HUES48 (cell line): ENCODE data around the gene GTF2F2.

Experiments used
- H3K27ac ChIP-seq: one replicate; pipeline ENCODE4 v1.7.0; 2013; ENCODE audit warnings: low read depth, low read length, inconsistent platforms
- H3K27me3 ChIP-seq: 2 replicates; pipeline ENCODE4 v1.6.1; 2013; ENCODE audit warnings: mild to moderate bottlenecking, low read length; ENCODE audit not compliant: control insufficient read depth, insufficient read depth
- H3K36me3 ChIP-seq: 2 replicates; pipeline ENCODE4 v1.6.1; 2013; ENCODE audit warnings: low read length; ENCODE audit not compliant: control insufficient read depth, insufficient read depth
- H3K4me1 ChIP-seq: 2 replicates; pipeline ENCODE4 v1.6.1; 2013; ENCODE audit warnings: mild to moderate bottlenecking, low read length; ENCODE audit not compliant: control insufficient read depth, insufficient read depth
- H3K4me3 ChIP-seq: 2 replicates; pipeline ENCODE4 v1.5.1; 2013; ENCODE audit warnings: mild to moderate bottlenecking, low read depth, low read length
- H3K9ac ChIP-seq: 2 replicates; pipeline ENCODE4 v1.6.1; 2013; ENCODE audit warnings: mild to moderate bottlenecking, low read depth, low read length, moderate library complexity
- H3K9me3 ChIP-seq: 2 replicates; pipeline ENCODE4 v1.6.1; 2013; ENCODE audit warnings: low read length; ENCODE audit not compliant: control insufficient read depth, insufficient read depth

GTF2F2 gene

DNA sequence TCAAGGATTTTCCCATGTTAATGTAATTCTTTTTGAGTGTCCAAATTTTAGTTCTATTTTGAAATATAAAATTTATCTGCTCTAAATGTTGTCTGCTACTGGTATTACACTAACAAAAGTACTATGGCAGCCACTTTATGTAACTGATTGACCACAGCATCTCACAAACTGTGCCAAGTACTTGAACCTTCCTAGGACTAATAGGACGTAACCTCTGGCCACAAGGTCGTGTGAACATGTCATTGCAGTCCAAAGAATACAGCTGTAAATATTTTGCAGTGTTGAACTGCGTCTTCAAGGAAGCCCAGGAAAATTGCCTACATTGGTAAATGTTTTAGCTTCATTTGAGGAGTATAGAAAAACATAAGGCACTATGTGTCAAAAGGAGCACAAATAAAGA, 78.6 kb downstream of the GTF2F2 start:
- H3K9ac ChIP-seq: no peak overlapping the region
- H3K4me3 ChIP-seq: no peak overlapping the region
- H3K27me3 ChIP-seq: no peaks in the 10 kb centered on the region
- peaks cover 21% of the 10 kb centered on the region for H3K4me1 ChIP-seq
- no peak overlapping the region for H3K27ac ChIP-seq
- H3K36me3 ChIP-seq: no peaks in the 10 kb centered on the region
- H3K9me3 ChIP-seq: no peaks in the 10 kb centered on the region

DNA sequence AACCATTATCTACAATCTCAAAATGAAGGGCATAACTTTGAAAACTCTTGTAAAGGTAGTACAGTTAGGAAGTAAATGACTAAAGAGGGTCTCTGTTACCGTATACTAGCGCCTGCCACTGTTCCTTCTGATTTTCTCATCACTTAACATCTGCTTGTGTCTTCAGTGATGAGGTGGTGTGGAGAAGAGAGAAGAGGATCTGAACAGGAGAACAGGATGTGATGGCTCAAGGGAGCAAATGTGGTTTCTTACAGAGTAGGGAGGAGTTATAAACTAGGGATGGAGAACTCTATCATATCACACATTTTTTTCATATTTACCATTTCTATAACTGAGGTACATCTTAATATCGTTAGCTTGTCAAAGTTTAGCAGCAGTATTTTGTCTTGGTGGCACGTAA, 79.4 kb downstream of the GTF2F2 start:
- Histone ChIP-seq H3K27me3 (no peaks in the 10 kb centered on the region), H3K9ac (no peak overlapping the region), H3K9me3 (no peaks in the 10 kb centered on the region), H3K4me3 (no peak overlapping the region), H3K27ac (no peak overlapping the region), H3K4me1 (peaks cover 14% of the 10 kb centered on the region), H3K36me3 (no peaks in the 10 kb centered on the region)

DNA sequence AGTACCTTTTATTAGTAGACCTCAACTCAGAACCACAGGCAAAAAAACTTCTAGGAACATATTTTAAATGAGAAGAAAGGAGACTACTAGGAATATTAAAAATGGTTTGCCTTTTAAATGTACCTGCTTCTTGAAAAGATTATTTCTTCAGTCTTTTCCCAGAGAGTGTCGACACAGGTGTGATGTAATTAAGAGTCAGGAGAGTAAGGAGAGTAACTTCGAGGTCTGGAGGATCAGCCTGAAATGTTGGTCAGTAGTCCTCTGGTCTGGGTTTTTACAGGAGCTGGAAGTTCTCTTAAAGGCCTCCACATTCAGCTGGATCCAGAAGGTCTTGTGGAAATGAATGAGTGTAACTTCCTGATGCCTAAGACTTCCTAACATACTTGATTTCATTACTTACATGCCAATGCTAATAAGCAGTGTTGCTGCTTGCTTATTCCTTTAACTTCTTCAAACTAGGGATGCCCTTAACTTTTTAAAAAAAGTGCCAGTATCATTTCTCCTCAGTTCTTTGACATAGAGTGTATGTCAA, 80.5 kb downstream of the GTF2F2 start, which contains the start of gene KCTD4:
Gene KCTD4, minus strand, starts transcription at position 345 of the 532 bp plus-strand sequence. CDS start 6,478 bp downstream, outside the sequence.
- Histone ChIP-seq H3K4me3 (no peak within 1 kb of the TSS), H3K27me3 (no peaks in the 10 kb centered on the region), H3K9ac (no peak within 1 kb of the TSS), H3K9me3 (no peaks in the 10 kb centered on the region), H3K36me3 (no peaks in the 10 kb centered on the region), H3K27ac (no peak within 1 kb of the TSS), H3K4me1 (peaks cover 7% of the 10 kb centered on the region; the same call in 1 of the 2 replicates)

DNA sequence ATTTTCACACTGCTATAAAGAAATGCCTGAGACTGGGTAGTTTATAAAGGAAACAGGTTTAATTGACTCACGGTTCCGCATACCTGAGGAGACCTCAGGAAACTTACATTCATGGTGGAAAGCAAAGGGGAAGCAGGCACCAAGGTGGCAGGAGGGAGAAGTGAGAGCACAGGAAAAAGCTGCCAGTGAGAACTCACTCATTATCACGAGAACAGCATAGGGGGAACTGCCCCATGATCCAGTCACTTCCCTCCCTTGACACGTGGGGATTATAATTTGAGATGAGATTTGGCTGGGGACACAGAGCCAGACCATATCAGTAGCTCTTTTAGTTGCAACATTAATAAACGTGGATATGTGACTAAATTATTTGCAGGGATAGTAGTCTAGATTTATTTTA, 84.8 kb downstream of the GTF2F2 start:
- Histone ChIP-seq H3K4me3 (no peak overlapping the region), H3K9ac (no peak overlapping the region), H3K4me1 (peaks cover 7% of the 10 kb centered on the region; the same call in 1 of the 2 replicates), H3K36me3 (peaks cover 22% of the 10 kb centered on the region), H3K27ac (no peak overlapping the region), H3K27me3 (no peaks in the 10 kb centered on the region), H3K9me3 (no peaks in the 10 kb centered on the region)

DNA sequence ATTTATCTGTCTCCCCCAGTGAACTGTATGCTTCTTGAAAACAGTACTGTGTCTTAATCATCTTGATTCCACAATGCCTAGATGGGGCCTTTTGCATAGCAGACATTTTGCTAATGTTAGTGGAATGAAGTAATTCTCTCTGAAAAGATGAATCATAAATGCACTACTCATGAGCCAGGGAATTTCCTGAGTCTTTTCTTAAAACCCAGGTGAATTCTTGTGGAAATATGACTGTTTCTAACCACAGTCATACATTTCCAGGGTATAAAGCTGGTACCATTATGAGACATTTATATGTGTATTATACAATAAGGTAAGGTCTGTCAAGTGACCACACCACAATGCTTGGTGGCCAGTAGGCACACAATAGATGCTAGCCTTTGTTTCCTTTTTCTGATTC, 86.0 kb downstream of the GTF2F2 start:
- Histone ChIP-seq H3K27ac (no peak overlapping the region), H3K4me1 (no peaks in the 10 kb centered on the region), H3K9me3 (no peaks in the 10 kb centered on the region), H3K27me3 (no peaks in the 10 kb centered on the region), H3K9ac (no peak overlapping the region), H3K4me3 (no peak overlapping the region), H3K36me3 (peaks cover 26% of the 10 kb centered on the region)

DNA sequence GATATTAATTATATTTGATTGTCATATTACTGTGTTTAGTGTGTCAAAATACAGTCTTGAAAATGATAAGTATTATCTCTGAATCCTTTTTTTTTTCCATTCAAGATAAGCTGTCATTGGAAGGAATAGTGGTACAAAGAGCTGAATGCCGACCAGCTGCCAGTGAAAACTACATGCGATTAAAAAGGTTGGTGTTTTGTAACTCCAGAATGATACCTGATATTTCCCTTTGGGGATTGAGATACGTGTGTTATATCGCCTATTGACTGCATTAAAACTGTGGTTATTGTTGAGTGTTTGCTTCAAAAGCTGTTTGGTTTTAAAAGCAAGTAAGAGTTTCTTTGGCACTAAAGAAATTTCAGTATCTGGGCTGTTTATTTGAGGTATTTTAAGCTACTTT, 87.0 kb downstream of the GTF2F2 start:
- Histone ChIP-seq H3K27ac (no peak overlapping the region), H3K4me1 (no peaks in the 10 kb centered on the region), H3K9me3 (no peaks in the 10 kb centered on the region), H3K4me3 (no peak overlapping the region), H3K27me3 (no peaks in the 10 kb centered on the region), H3K36me3 (peaks cover 26% of the 10 kb centered on the region), H3K9ac (no peak overlapping the region)

DNA sequence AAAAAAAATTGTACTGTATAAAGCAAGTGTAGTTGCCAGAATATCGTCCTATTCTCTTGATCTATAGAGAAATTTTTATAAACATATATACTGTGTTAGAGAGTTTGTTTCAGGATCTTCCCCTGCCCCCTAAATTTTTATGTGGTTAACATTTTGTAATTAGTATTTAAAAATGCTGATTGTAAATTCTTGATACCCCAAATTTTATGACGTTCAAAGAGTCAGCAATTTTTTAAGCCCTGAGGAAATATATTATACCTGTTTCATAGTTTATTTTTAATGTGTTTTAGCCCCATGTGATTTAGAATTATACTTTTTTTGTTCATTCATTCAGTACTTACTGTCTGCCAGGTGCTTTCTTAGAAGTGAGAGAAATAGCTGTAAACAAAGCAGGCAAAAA, 87.8 kb downstream of the GTF2F2 start:
- no peak overlapping the region for H3K27ac ChIP-seq
- H3K4me1 ChIP-seq: no peaks in the 10 kb centered on the region
- H3K9me3 ChIP-seq: no peaks in the 10 kb centered on the region
- H3K9ac ChIP-seq: no peak overlapping the region
- no peak overlapping the region for H3K4me3 ChIP-seq
- H3K27me3 ChIP-seq: no peaks in the 10 kb centered on the region
- H3K36me3 ChIP-seq: peaks cover 26% of the 10 kb centered on the region

DNA sequence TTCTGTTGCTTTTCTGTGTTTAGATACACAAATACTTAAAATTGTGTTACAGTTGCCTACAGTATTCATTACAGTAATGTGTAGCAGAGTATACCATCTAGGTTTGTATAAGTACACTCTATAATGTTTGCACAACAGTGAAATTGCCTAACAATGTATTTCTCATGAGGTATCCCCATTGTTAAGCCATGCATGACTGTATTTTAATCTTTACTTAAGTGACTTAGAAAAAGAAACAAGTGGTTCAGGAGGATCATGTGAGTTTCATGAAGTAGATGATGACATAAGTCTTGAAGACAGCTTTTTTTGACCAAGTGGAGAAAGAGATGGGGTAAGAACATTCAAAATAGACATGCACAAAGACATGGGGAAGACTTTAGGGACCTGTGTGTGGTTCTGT, 88.9 kb downstream of the GTF2F2 start:
- no peak overlapping the region for H3K27ac ChIP-seq
- no peak overlapping the region for H3K9ac ChIP-seq
- no peaks in the 10 kb centered on the region for H3K4me1 ChIP-seq
- H3K27me3 ChIP-seq: no peaks in the 10 kb centered on the region
- peaks cover 26% of the 10 kb centered on the region for H3K36me3 ChIP-seq
- H3K4me3 ChIP-seq: no peak overlapping the region
- no peaks in the 10 kb centered on the region for H3K9me3 ChIP-seq

DNA sequence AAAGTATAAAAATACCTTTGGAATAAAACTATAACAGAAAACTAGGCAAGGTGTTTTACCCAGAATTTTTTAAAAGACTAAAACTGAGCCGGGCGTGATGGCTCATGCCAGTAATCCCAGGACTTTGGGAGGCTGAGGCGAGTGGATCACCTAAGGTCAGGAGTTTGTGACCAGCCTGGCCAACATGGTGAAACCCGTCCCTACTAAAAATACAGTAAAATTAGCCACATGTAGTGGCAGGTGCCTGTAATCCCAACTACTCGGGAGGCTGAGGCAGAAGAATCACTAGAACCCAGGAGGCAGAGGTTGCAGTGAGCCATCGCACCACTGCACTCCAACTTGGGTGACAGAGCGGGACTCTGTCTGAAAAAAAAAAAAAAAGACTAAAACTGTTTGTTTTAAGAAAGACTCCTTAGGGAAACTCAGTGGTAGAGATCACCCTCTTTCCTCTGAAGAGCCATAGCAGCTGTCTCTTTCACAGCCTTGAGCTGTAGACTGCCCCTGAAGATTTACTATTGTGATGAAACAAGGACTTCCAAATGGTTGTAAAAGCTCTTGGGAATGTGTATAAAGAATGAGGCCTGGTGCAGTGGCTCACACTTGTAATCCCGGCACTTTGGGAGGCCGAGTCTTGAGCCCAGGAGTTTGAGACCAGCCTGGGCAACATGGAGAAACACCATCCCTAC, 95.2 kb downstream of the GTF2F2 start:
- H3K9ac ChIP-seq: no peak overlapping the region
- H3K9me3 ChIP-seq: no peaks in the 10 kb centered on the region
- H3K27ac ChIP-seq: no peak overlapping the region
- no peaks in the 10 kb centered on the region for H3K27me3 ChIP-seq
- peaks cover 19% of the 10 kb centered on the region for H3K4me1 ChIP-seq
- H3K4me3 ChIP-seq: no peak overlapping the region
- 0 out of 2 replicates have a peak, but pooled peaks cover under 1% of the 10 kb centered on the region for H3K36me3 ChIP-seq

DNA sequence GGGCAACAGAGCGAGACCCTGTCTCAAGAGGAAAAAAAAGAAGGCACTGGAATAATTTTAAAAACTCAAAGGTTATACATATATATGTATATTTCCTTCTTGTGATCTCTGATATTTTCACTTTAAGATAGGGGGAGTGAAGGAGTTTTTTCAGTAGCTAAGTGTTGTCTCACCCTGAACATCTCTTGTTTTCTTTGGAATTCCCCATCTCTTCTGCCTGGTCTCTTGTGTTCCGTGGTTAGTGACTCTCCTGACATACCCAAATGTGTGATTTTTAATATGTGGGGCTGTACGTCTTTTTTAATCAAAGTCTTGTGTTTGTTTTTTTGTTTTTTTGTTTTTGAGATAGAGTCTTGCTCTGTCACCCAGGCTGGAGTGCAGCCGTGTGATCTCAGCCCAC, 95.9 kb downstream of the GTF2F2 start:
- no peak overlapping the region for H3K4me3 ChIP-seq
- H3K27me3 ChIP-seq: no peaks in the 10 kb centered on the region
- peaks cover 19% of the 10 kb centered on the region for H3K4me1 ChIP-seq
- H3K9me3 ChIP-seq: no peaks in the 10 kb centered on the region
- no peaks in the 10 kb centered on the region for H3K36me3 ChIP-seq
- no peak overlapping the region for H3K9ac ChIP-seq
- no peak overlapping the region for H3K27ac ChIP-seq

DNA sequence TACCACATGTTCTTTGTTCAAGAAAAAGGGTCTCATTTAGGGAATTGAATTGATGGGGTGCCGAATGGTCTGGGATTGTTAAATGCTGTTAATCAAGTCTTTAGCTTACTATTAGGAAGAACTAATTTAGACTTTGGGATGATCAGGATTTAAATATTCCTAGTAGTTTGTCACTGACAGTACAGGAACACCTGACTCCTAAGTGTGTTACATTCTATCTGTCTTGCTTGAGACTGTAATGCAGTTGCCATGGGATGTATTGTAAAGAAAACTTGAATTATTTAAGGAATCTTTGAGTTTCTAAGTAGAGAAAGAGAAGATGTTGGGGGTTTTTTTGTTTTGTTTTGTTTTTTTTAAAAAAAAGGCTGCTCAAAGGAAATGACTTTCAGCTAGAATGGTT, 98.4 kb downstream of the GTF2F2 start:
- Histone ChIP-seq H3K36me3 (no peaks in the 10 kb centered on the region), H3K4me3 (no peak overlapping the region), H3K4me1 (peaks cover 19% of the 10 kb centered on the region), H3K27ac (no peak overlapping the region), H3K9ac (no peak overlapping the region), H3K9me3 (no peaks in the 10 kb centered on the region), H3K27me3 (no peaks in the 10 kb centered on the region)
